H9 (cell line): Measurements from ENCODE around the gene GPBAR1. TPM values are rescaled to one million over a fixed set of nuclear protein-coding genes. Genes with fewer than 3 reads are reported as not detected.
A peak's percentile ranks its signal among the peaks of the same experiment; 100 is the strongest.
"Not testable (repeated sequence)": the region's sequence is repeated elsewhere in the genome, so short reads cannot be mapped to it uniquely, and the experiment has no call there.

ENCODE experiments used
- DNase-seq: peaks from one replicate; pipeline ENCODE4 v3.0.0-alpha.2; 2017
- H2AFZ ChIP-seq: one replicate; pipeline ENCODE4 v1.6.1; 2013; ENCODE audit warnings: mild to moderate bottlenecking, low read length, control low read depth, moderate library complexity
- H2AK5ac ChIP-seq: 2 replicates; pipeline ENCODE4 v1.6.1; 2013; ENCODE audit warnings: low read length, control low read depth, mixed read lengths; ENCODE audit not compliant: insufficient read length
- H2BK120ac ChIP-seq: one replicate; pipeline ENCODE4 v1.6.1; 2013; ENCODE audit warnings: low read depth, mild to moderate bottlenecking, low read length, control low read depth, inconsistent platforms; ENCODE audit not compliant: poor library complexity, severe bottlenecking
- H2BK12ac ChIP-seq: 2 replicates; pipeline ENCODE4 v1.6.1; 2013; ENCODE audit warnings: low read length, control low read depth, mixed read lengths, low read depth; ENCODE audit not compliant: insufficient read length
- H2BK15ac ChIP-seq: 2 replicates; pipeline ENCODE4 v1.6.1; 2013; ENCODE audit warnings: low read depth, low read length, control low read depth
- H2BK20ac ChIP-seq: one replicate; pipeline ENCODE4 v1.6.1; 2013; ENCODE audit warnings: low read depth, mild to moderate bottlenecking, low read length, control low read depth, inconsistent platforms; ENCODE audit not compliant: poor library complexity, severe bottlenecking
- H2BK5ac ChIP-seq: 2 replicates; pipeline ENCODE4 v1.6.1; 2013; ENCODE audit warnings: low read length, control low read depth, mixed read lengths; ENCODE audit not compliant: insufficient read length
- H3K14ac ChIP-seq: 2 replicates; pipeline ENCODE4 v1.6.1; 2013; ENCODE audit warnings: low read length, control low read depth; ENCODE audit not compliant: insufficient read depth
- H3K18ac ChIP-seq: 2 replicates; pipeline ENCODE4 v1.6.1; 2013; ENCODE audit warnings: low read depth, mild to moderate bottlenecking, mixed read lengths, low read length, control low read depth; ENCODE audit not compliant: insufficient read length
- H3K23ac ChIP-seq: 2 replicates; pipeline ENCODE4 v1.6.1; 2013; ENCODE audit warnings: low read length, control low read depth, mixed read lengths, low read depth; ENCODE audit not compliant: insufficient read length
- H3K23me2 ChIP-seq: 2 replicates; pipeline ENCODE4 v1.6.1; 2013; ENCODE audit warnings: low read depth, mild to moderate bottlenecking, mixed read lengths, low read length, control low read depth; ENCODE audit not compliant: insufficient read length, poor library complexity, severe bottlenecking
- H3K27ac ChIP-seq: 2 replicates; pipeline ENCODE4 v1.5.1; 2013; ENCODE audit warnings: low read length, control low read depth, mixed read lengths, low read depth; ENCODE audit not compliant: insufficient read length
- H3K27me3 ChIP-seq: 2 replicates; pipeline ENCODE4 v1.6.1; 2013; ENCODE audit warnings: low read length, control low read depth, inconsistent platforms; ENCODE audit not compliant: insufficient read depth
- H3K4ac ChIP-seq: 2 replicates; pipeline ENCODE4 v1.6.1; 2013; ENCODE audit warnings: low read depth, mild to moderate bottlenecking, control low read depth, inconsistent platforms, low read length, moderate library complexity
- H3K4me1 ChIP-seq: 2 replicates; pipeline ENCODE4 v1.6.1; 2013; ENCODE audit warnings: low read length, control low read depth, inconsistent platforms; ENCODE audit not compliant: insufficient read depth
- H3K4me2 ChIP-seq: 2 replicates; pipeline ENCODE4 v1.6.1; 2013; ENCODE audit warnings: low read length, control low read depth, mixed read lengths; ENCODE audit not compliant: insufficient read length, insufficient read depth
- H3K56ac ChIP-seq: 2 replicates; pipeline ENCODE4 v1.6.1; 2013; ENCODE audit warnings: low read depth, mild to moderate bottlenecking, mixed read lengths, low read length, control low read depth; ENCODE audit not compliant: insufficient read length
- H3K79me1 ChIP-seq: 2 replicates; pipeline ENCODE4 v1.6.1; 2013; ENCODE audit warnings: low read depth, mild to moderate bottlenecking, moderate library complexity, low read length, control low read depth, inconsistent platforms; ENCODE audit not compliant: insufficient read depth, poor library complexity, severe bottlenecking
- H3K79me2 ChIP-seq: 2 replicates; pipeline ENCODE4 v1.6.1; 2013; ENCODE audit warnings: low read length, control low read depth, inconsistent platforms; ENCODE audit not compliant: insufficient read depth
- H3K9ac ChIP-seq: 2 replicates; pipeline ENCODE4 v1.6.1; 2013; ENCODE audit warnings: low read length, control low read depth, mixed read lengths; ENCODE audit not compliant: insufficient read length; ENCODE audit errors: extremely low read depth
- H3K9me3 ChIP-seq: one replicate; pipeline ENCODE4 v1.6.1; 2013; ENCODE audit warnings: low read depth, low read length, inconsistent platforms; ENCODE audit not compliant: control insufficient read depth
- H3T11ph ChIP-seq: one replicate; pipeline ENCODE4 v1.6.1; 2013; ENCODE audit warnings: mild to moderate bottlenecking, low read length, control low read depth, inconsistent platforms
- H4K20me1 ChIP-seq: one replicate; pipeline ENCODE4 v1.6.1; 2013; ENCODE audit not compliant: control insufficient read depth, insufficient read length, insufficient read depth
- H4K5ac ChIP-seq: 2 replicates; pipeline ENCODE4 v1.6.1; 2013; ENCODE audit warnings: low read depth, mild to moderate bottlenecking, mixed read lengths, low read length, control low read depth; ENCODE audit not compliant: insufficient read length
- H4K8ac ChIP-seq: replicated peaks from 2 replicates; pipeline ENCODE4 v1.6.1; 2013; ENCODE audit warnings: low read length, control low read depth, mixed read lengths, low read depth; ENCODE audit not compliant: insufficient read length
- H4K91ac ChIP-seq: 2 replicates; pipeline ENCODE4 v1.6.1; 2013; ENCODE audit warnings: low read depth, mild to moderate bottlenecking, moderate library complexity, mixed read lengths, low read length, control low read depth; ENCODE audit not compliant: insufficient read length
- H3K27ac Mint-ChIP-seq, 3 experiments: 2 replicates in 2 of 3; 3 replicates in 1 of 3; pipeline ENCODE4 v1.8.0; 2020 to 2021; ENCODE audit warnings: mixed read lengths in 3 of 3, mild to moderate bottlenecking in 1 of 3, moderate library complexity in 1 of 3
- H3K27me3 Mint-ChIP-seq: 2 replicates; pipeline ENCODE4 v1.8.0; 2021; ENCODE audit warnings: low read depth, mild to moderate bottlenecking, moderate library complexity, mixed read lengths
- H3K36me3 Mint-ChIP-seq, 3 experiments: 2 replicates in 2 of 3; 3 replicates in 1 of 3; pipeline ENCODE4 v1.8.0; 2020 to 2021; ENCODE audit warnings: low read depth in 3 of 3, mixed read lengths in 3 of 3; ENCODE audit not compliant: insufficient read depth in 1 of 3
- H3K4me1 Mint-ChIP-seq, 2 experiments: 2 replicates each; pipeline ENCODE4 v1.8.0; 2020; ENCODE audit warnings: mixed read lengths in 2 of 2
- H3K4me3 Mint-ChIP-seq, 2 experiments: 2 replicates in 1 of 2; 3 replicates in 1 of 2; pipeline ENCODE4 v1.8.0; 2020 to 2021; ENCODE audit warnings: mild to moderate bottlenecking in 2 of 2, mixed read lengths in 2 of 2, moderate library complexity in 1 of 2
- H3K9me3 Mint-ChIP-seq, 2 experiments: 2 replicates in 1 of 2; 3 replicates in 1 of 2; pipeline ENCODE4 v1.8.0; 2020; ENCODE audit warnings: mild to moderate bottlenecking in 2 of 2, mixed read lengths in 2 of 2, moderate library complexity in 1 of 2
- CTCF ChIP-seq: fragments of 200-600 bp; sonication (generic); conservative IDR thresholded peaks from 3 replicates; pipeline ENCODE4 v1.8.0; 2021; ENCODE audit warnings: antibody characterized with exemption, mild to moderate bottlenecking
- WGBS: extraction: QIAGEN DNeasy Blood & Tissue Kit; methylation state at CpG from one replicate; pipeline ENCODE4 v1.1.7; 2013; ENCODE audit warnings: missing lambda C conversion rate, low lambda C conversion rate, mixed read lengths; ENCODE audit not compliant: insufficient read length; ENCODE audit errors: extremely low coverage; 5-methylcytosine and 5-hydroxymethylcytosine counted together
- total RNA-seq: library from RNA; stranded (reverse); gene quantifications from 2 replicates; pipeline ENCODE4 v1.2.1, GENCODE V29; 2021

The GPBAR1 gene
- total RNA-seq, 1 experiment from 2014 or later: 0.44 TPM

GRCh38 chr2:218272531-218273212, 11.9 kb downstream of the GPBAR1 start:
- H4K5ac ChIP-seq: no peak overlapping the region
- peak; percentile 92 for TF ChIP-seq CTCF
- H2AFZ ChIP-seq: no peak overlapping the region
- peaks cover 18 to 21% of the 10 kb centered on the region in 2 experiments for H3K4me1 Mint-ChIP-seq
- H3K14ac ChIP-seq: no peak overlapping the region
- no peak overlapping the region for H3K56ac ChIP-seq
- H3K9me3 ChIP-seq: no peaks in the 10 kb centered on the region
- no peaks in the 10 kb centered on the region for H3K79me1 ChIP-seq
- H3K9ac ChIP-seq: no peak overlapping the region
- no peak overlapping the region for H3K4ac ChIP-seq
- H3K9me3 Mint-ChIP-seq: no peaks in the 10 kb centered on the region
- no peak overlapping the region for H3T11ph ChIP-seq
- H2AK5ac ChIP-seq: no peak overlapping the region
- H3K23ac ChIP-seq: no peak overlapping the region
- no peak overlapping the region for H3K18ac ChIP-seq
- no peak overlapping the region for H4K8ac ChIP-seq
- no peak overlapping the region for H2BK5ac ChIP-seq
- no peaks in the 10 kb centered on the region for H4K20me1 ChIP-seq
- peaks cover 9% of the 10 kb centered on the region for H3K23me2 ChIP-seq
- no peak overlapping the region for H4K91ac ChIP-seq
- H2BK20ac ChIP-seq: no peak overlapping the region
- no peaks in the 10 kb centered on the region for H3K27me3 ChIP-seq
- H3K27ac ChIP-seq: no peak overlapping the region
- no peaks in the 10 kb centered on the region for H3K4me1 ChIP-seq
- peak overlapping the region; percentile 58 to 80; a peak in 3 of 5 replicates for H3K4me3 Mint-ChIP-seq
- peaks cover 6 to 43% (median 36%) of the 10 kb centered on the region in 3 experiments for H3K36me3 Mint-ChIP-seq
- no peak overlapping the region for H2BK15ac ChIP-seq
- DNase-seq: peak; percentile 86
- WGBS: no CpG with 5 or more reads among the region's 18 CpGs
- no peaks in the 10 kb centered on the region; the same call in 1 of the 2 replicates for H3K27me3 Mint-ChIP-seq
- no peak overlapping the region for H3K27ac Mint-ChIP-seq
- no peak overlapping the region for H2BK120ac ChIP-seq
- no peak overlapping the region for H2BK12ac ChIP-seq
- no peaks in the 10 kb centered on the region for H3K79me2 ChIP-seq
- no peak overlapping the region for H3K4me2 ChIP-seq

GRCh38 chr2:218273214-218273907, 12.5 kb downstream of the GPBAR1 start:
- not testable (repeated sequence) for H3K79me1 ChIP-seq, H3K9me3 Mint-ChIP-seq, H4K20me1 ChIP-seq, H3K23me2 ChIP-seq, H3K23ac ChIP-seq, H3K4me2 ChIP-seq, H3K18ac ChIP-seq, H2BK5ac ChIP-seq, H3K27ac Mint-ChIP-seq, H2AFZ ChIP-seq, H4K5ac ChIP-seq, H3K4ac ChIP-seq, H3K79me2 ChIP-seq, H3K9ac ChIP-seq, H3K14ac ChIP-seq, H2AK5ac ChIP-seq, H3K4me1 ChIP-seq, DNase-seq, H2BK20ac ChIP-seq, H3K27ac ChIP-seq, H2BK12ac ChIP-seq, H4K8ac ChIP-seq, H4K91ac ChIP-seq, H3K27me3 Mint-ChIP-seq, H3K9me3 ChIP-seq, H3K56ac ChIP-seq, H3K27me3 ChIP-seq, H2BK15ac ChIP-seq, H3T11ph ChIP-seq, H3K4me3 Mint-ChIP-seq, H2BK120ac ChIP-seq
- peaks cover 6 to 42% (median 34%) of the 10 kb centered on the region in 3 experiments for H3K36me3 Mint-ChIP-seq
- no CpG with 5 or more reads among the region's 8 CpGs for WGBS
- H3K4me1 Mint-ChIP-seq: peaks cover 18 to 21% of the 10 kb centered on the region in 2 experiments
